GM23338 (cell line): ENCODE data around the gene TTYH1.

Experiments used
- CREB1 ChIP-seq: fragments of 250-450 bp; sonication (Bioruptor Pico); IDR thresholded peaks from 2 replicates; pipeline ENCODE4 v1.5.0; 2020; ENCODE audit warnings: low read depth, mild to moderate bottlenecking, moderate library complexity
- CTCF ChIP-seq, 2 experiments: fragments of 200-600 bp in 1 of 2; sonication (generic) in 1 of 2; conservative IDR thresholded peaks; 2 replicates each; pipeline versions ENCODE4 v1.5.1 to v1.6.1; 2016 to 2017; ENCODE audit warnings: antibody characterized with exemption in 2 of 2, low read depth in 2 of 2, mild to moderate bottlenecking in 2 of 2, moderate library complexity in 1 of 2
- ETS1 ChIP-seq: IDR thresholded peaks from 2 replicates; pipeline ENCODE4 v1.6.1; 2016; ENCODE audit warnings: antibody characterized with exemption
- EZH2 ChIP-seq: fragments of 200-600 bp; sonication (generic); IDR thresholded peaks from one replicate; pipeline ENCODE4 v1.8.0; 2017; ENCODE audit warnings: antibody characterized with exemption, mild to moderate bottlenecking, low read depth; ENCODE audit not compliant: unreplicated experiment
- JUNB ChIP-seq: IDR thresholded peaks from one replicate; pipeline ENCODE4 v1.6.1; 2016; ENCODE audit warnings: antibody characterized with exemption; ENCODE audit not compliant: unreplicated experiment
- POLR2AphosphoS5 ChIP-seq: IDR thresholded peaks from 2 replicates; pipeline ENCODE4 v1.6.1; 2016; ENCODE audit warnings: antibody characterized with exemption, low read depth
- REST ChIP-seq: IDR thresholded peaks from one replicate; pipeline ENCODE4 v1.6.1; 2018; ENCODE audit warnings: antibody characterized with exemption; ENCODE audit not compliant: unreplicated experiment

- TF ChIP-seq EZH2: no peak
- TF ChIP-seq CTCF (conservative IDR thresholded peaks at IDR 0.05; ENCODE audit: low read depth in 2 of 2): no peak
- TF ChIP-seq POLR2AphosphoS5: no peak
- no peak for TF ChIP-seq CREB1
- TF ChIP-seq REST: no peak
- TF ChIP-seq ETS1: no peak
- TF ChIP-seq JUNB: no peak
These were observed 39.8 kb downstream of the TTYH1 start for GRCh38 chr19:54454781-54455675.
